Parathyroid adenoma (tissue), 2 donors: Measurements from ENCODE around the gene F8.
"Not testable (repeated sequence)": the region's sequence is repeated elsewhere in the genome, so short reads cannot be mapped to it uniquely, and the experiment has no call there.

Experiments
- H2AFZ ChIP-seq: fragments of 300-600 bp; sonication (generic); one replicate; pipeline ENCODE4 v1.7.0; 2017; ENCODE audit warnings: antibody characterized with exemption, mild to moderate bottlenecking
- H3K27ac ChIP-seq: fragments of 300-600 bp; sonication (generic); one replicate; pipeline ENCODE4 v1.7.0; 2017
- H3K27me3 ChIP-seq: fragments of 300-600 bp; sonication (generic); one replicate; pipeline ENCODE4 v1.7.0; 2017; ENCODE audit warnings: low read length; ENCODE audit not compliant: control insufficient read depth, insufficient read depth
- H3K36me3 ChIP-seq: fragments of 300-600 bp; sonication (generic); one replicate; pipeline ENCODE4 v1.7.0; 2017; ENCODE audit warnings: low read length; ENCODE audit not compliant: control insufficient read depth, insufficient read depth
- H3K4me1 ChIP-seq: fragments of 300-600 bp; sonication (generic); one replicate; pipeline ENCODE4 v1.7.0; 2017; ENCODE audit warnings: control low read depth
- H3K4me2 ChIP-seq: fragments of 300-600 bp; sonication (generic); one replicate; pipeline ENCODE4 v1.7.0; 2017; ENCODE audit warnings: low read length
- H3K4me3 ChIP-seq: fragments of 300-600 bp; sonication (generic); one replicate; pipeline ENCODE4 v1.7.0; 2017; ENCODE audit warnings: low read depth, low read length
- H3K79me2 ChIP-seq: fragments of 300-600 bp; sonication (generic); one replicate; pipeline ENCODE4 v1.7.0; 2017; ENCODE audit warnings: control low read depth
- H3K9ac ChIP-seq: fragments of 300-600 bp; sonication (generic); one replicate; pipeline ENCODE4 v1.7.0; 2017; ENCODE audit warnings: mild to moderate bottlenecking
- H3K9me3 ChIP-seq: fragments of 300-600 bp; sonication (generic); one replicate; pipeline ENCODE4 v1.7.0; 2017; ENCODE audit warnings: low read length; ENCODE audit not compliant: control insufficient read depth
- CTCF ChIP-seq: fragments of 300-600 bp; sonication (generic); IDR thresholded peaks from one replicate; pipeline ENCODE4 v1.7.0; 2017; ENCODE audit warnings: antibody characterized with exemption, mild to moderate bottlenecking
- donor health status: primary hyperparathyroidism.

The F8 gene

GRCh38 chrX:154902408-154902807, 120.1 kb downstream of the F8 start:
- Histone ChIP-seq H3K4me1 (no peaks in the 10 kb centered on the region), H3K27ac (no peak overlapping the region), H3K79me2 (no peaks in the 10 kb centered on the region), H3K4me3 (no peak overlapping the region), H3K4me2 (no peak overlapping the region), H3K27me3 (no peaks in the 10 kb centered on the region), H2AFZ (no peak overlapping the region), H3K36me3 (no peaks in the 10 kb centered on the region), H3K9ac (no peak overlapping the region), H3K9me3 (no peaks in the 10 kb centered on the region)
- no peak for TF ChIP-seq CTCF

- no peaks in the 10 kb centered on the region for H3K4me1 ChIP-seq
- H3K9ac ChIP-seq: no peak overlapping the region
- H3K27me3 ChIP-seq: no peaks in the 10 kb centered on the region
- H3K9me3 ChIP-seq: no peaks in the 10 kb centered on the region
- H3K4me2 ChIP-seq: no peak overlapping the region
- H2AFZ ChIP-seq: no peak overlapping the region
- no peak for TF ChIP-seq CTCF
- H3K27ac ChIP-seq: no peak overlapping the region
- H3K36me3 ChIP-seq: no peaks in the 10 kb centered on the region
- H3K4me3 ChIP-seq: no peak overlapping the region
- H3K79me2 ChIP-seq: no peaks in the 10 kb centered on the region
These were observed 122.2 kb downstream of the F8 start for GRCh38 chrX:154900323-154900722.

GRCh38 chrX:154892296-154892695, 130.2 kb downstream of the F8 start:
- Histone ChIP-seq H3K27me3 (no peaks in the 10 kb centered on the region), H3K36me3 (no peaks in the 10 kb centered on the region), H3K4me1 (no peaks in the 10 kb centered on the region), H3K4me2 (no peak overlapping the region), H3K27ac (no peak overlapping the region), H3K4me3 (no peak overlapping the region), H2AFZ (no peak overlapping the region), H3K79me2 (no peaks in the 10 kb centered on the region), H3K9me3 (no peaks in the 10 kb centered on the region), H3K9ac (no peak overlapping the region)
- no peak for TF ChIP-seq CTCF

- H3K9me3 ChIP-seq: no peaks in the 10 kb centered on the region
- H3K4me2 ChIP-seq: no peak overlapping the region
- H3K79me2 ChIP-seq: no peaks in the 10 kb centered on the region
- H3K4me3 ChIP-seq: no peak overlapping the region
- H3K4me1 ChIP-seq: no peaks in the 10 kb centered on the region
- H2AFZ ChIP-seq: no peak overlapping the region
- no peak overlapping the region for H3K9ac ChIP-seq
- no peaks in the 10 kb centered on the region for H3K27me3 ChIP-seq
- H3K36me3 ChIP-seq: no peaks in the 10 kb centered on the region
- H3K27ac ChIP-seq: no peak overlapping the region
- TF ChIP-seq CTCF: no peak
These were observed 131.4 kb downstream of the F8 start for GRCh38 chrX:154890990-154891639.

- not testable (repeated sequence) for H3K9me3 ChIP-seq, H3K27ac ChIP-seq, H3K36me3 ChIP-seq
These were observed 135.7 kb downstream of the F8 start for GRCh38 chrX:154886789-154887221.

GRCh38 chrX:154886069-154886788, 136.3 kb downstream of the F8 start, which contains the start of gene F8A1:
TSS of gene F8A1 (plus strand) at chrX:154886355. CDS start at chrX:154886375, 20 bp downstream.
- not testable (repeated sequence) for H3K4me1 ChIP-seq, H3K4me3 ChIP-seq, H3K27me3 ChIP-seq, H3K27ac ChIP-seq, H3K4me2 ChIP-seq, H3K36me3 ChIP-seq, H3K9me3 ChIP-seq, H3K79me2 ChIP-seq, H2AFZ ChIP-seq, H3K9ac ChIP-seq

More at GRCh38 chrX:154886789-154887221, 135.7 kb downstream of the F8 start:
- not testable (repeated sequence) for H3K4me2 ChIP-seq, H3K27me3 ChIP-seq, H3K4me1 ChIP-seq, H2AFZ ChIP-seq, H3K4me3 ChIP-seq, H3K79me2 ChIP-seq, H3K9ac ChIP-seq

- not testable (repeated sequence) for H3K4me2 ChIP-seq, H3K4me3 ChIP-seq, H3K9ac ChIP-seq, H3K9me3 ChIP-seq, H3K4me1 ChIP-seq, H3K79me2 ChIP-seq, H2AFZ ChIP-seq, H3K36me3 ChIP-seq, H3K27ac ChIP-seq, H3K27me3 ChIP-seq
These were observed 137.0 kb downstream of the F8 start for GRCh38 chrX:154885549-154885948.
